HCT116 (cell line): ENCODE results near the gene KCNJ1. TPM values are rescaled to one million over a fixed set of nuclear protein-coding genes. Genes with fewer than 3 reads are reported as not detected.

Experiments
- ATAC-seq: fragments of 200-7000 bp; cut with Tn5 transposase; 2 replicates; pipeline ENCODE4 v1.9.1; 2020; ENCODE audit warnings: mild to moderate bottlenecking, moderate library complexity
- BruUV-seq: library from RNA; stranded (reverse); fragments of 400-500 nt; replicated peaks from 2 replicates; lab custom pipeline; 2021; lab: Mats Ljungman, UMichigan
- CTCF ChIA-PET: fragments of 300-600 bp; sonication (Branson Sonifier 250); formaldehyde crosslinking; loops from one replicate; lab custom pipeline; 2021; ENCODE audit warnings: antibody characterized with exemption; lab: Charles Lee
- POLR2A ChIA-PET: fragments of 300-600, 350-600 bp; sonication (Branson Sonifier 250); formaldehyde crosslinking; loops from one replicate; lab custom pipeline; 2021; ENCODE audit warnings: antibody characterized with exemption; lab: Charles Lee
- RAD21 ChIA-PET, 2 experiments: fragments of 300-600 bp; sonication (Branson Sonifier 250); formaldehyde crosslinking; loops; one replicate each; lab custom pipeline; 2023; ENCODE audit warnings: low total read pairs in 2 of 2; ENCODE audit not compliant: uncharacterized antibody in 2 of 2, unreplicated experiment in 2 of 2, low non-redundant PET in 1 of 2; lab: Charles Lee
- DNase-seq: peaks from one replicate; pipeline ENCODE4 v3.0.0-alpha.2; 2010; ENCODE audit warnings: low read depth, low spot score
- H2AFZ ChIP-seq: fragments of 200-600 bp; shearing (Covaris generic), sonication (generic); 2 replicates; pipeline ENCODE4 v1.6.1; 2017; ENCODE audit warnings: low read depth, mixed run types, mixed read lengths, antibody characterized with exemption, low read length; ENCODE audit not compliant: poor library complexity, severe bottlenecking
- H3K27ac ChIP-seq: 2 replicates; pipeline ENCODE4 v1.5.1; 2012; ENCODE audit warnings: low read depth, low read length
- H3K27me3 ChIP-seq: fragments of 200-600 bp; sonication (generic); 2 replicates; pipeline ENCODE4 v1.6.1; 2016; ENCODE audit warnings: mixed run types, low read length, mixed read lengths; ENCODE audit not compliant: insufficient read depth
- H3K36me3 ChIP-seq, 2 experiments: fragments of 200-500 bp in 1 of 2; fragments of 200-600 bp in 1 of 2; sonication (Bioruptor generic) in 1 of 2; sonication (generic) in 1 of 2; 2 replicates each; pipeline versions ENCODE4 v1.5.1 to v1.6.1; 2014 to 2016; ENCODE audit warnings: low read length in 2 of 2, inconsistent platforms in 1 of 2, mixed read lengths in 1 of 2, mixed run types in 1 of 2; ENCODE audit not compliant: insufficient read depth in 2 of 2, control insufficient read depth in 1 of 2
- H3K4me1 ChIP-seq, 2 experiments: fragments of 200-600 bp in 1 of 2; sonication (generic) in 1 of 2; 2 replicates each; pipeline versions ENCODE4 v1.5.1 to v1.6.1; 2012 to 2017; ENCODE audit warnings: low read length in 2 of 2, inconsistent platforms in 1 of 2, mild to moderate bottlenecking in 1 of 2, mixed read lengths in 1 of 2, mixed run types in 1 of 2, moderate library complexity in 1 of 2; ENCODE audit not compliant: insufficient read depth in 2 of 2, control insufficient read depth in 1 of 2
- H3K4me2 ChIP-seq: fragments of 200-600 bp; sonication (generic); 2 replicates; pipeline ENCODE4 v1.6.1; 2017; ENCODE audit warnings: mixed run types, low read length, mixed read lengths
- H3K4me3 ChIP-seq, 2 experiments: fragments of 200-600 bp in 1 of 2; sonication (generic) in 1 of 2; replicated peaks in 1 of 2; 2 replicates each; pipeline ENCODE4 v1.5.1; 2011 to 2016; ENCODE audit warnings: low read length in 2 of 2, control low read depth in 1 of 2, low read depth in 1 of 2, mild to moderate bottlenecking in 1 of 2, mixed read lengths in 1 of 2, mixed run types in 1 of 2
- H3K79me2 ChIP-seq: fragments of 200-600 bp; sonication (generic); 2 replicates; pipeline ENCODE4 v1.6.1; 2017; ENCODE audit warnings: mild to moderate bottlenecking, mixed run types, low read length, moderate library complexity, mixed read lengths; ENCODE audit not compliant: insufficient read depth
- H3K9ac ChIP-seq: fragments of 200-600 bp; sonication (generic); 2 replicates; pipeline ENCODE4 v1.6.1; 2016; ENCODE audit warnings: low read length, mixed read lengths
- H3K9me2 ChIP-seq: fragments of 200-600 bp; sonication (generic), shearing (Covaris generic); 2 replicates; pipeline ENCODE4 v1.6.1; 2017; ENCODE audit warnings: mixed run types, mild to moderate bottlenecking, moderate library complexity; ENCODE audit not compliant: insufficient read depth
- H3K9me3 ChIP-seq, 2 experiments: fragments of 200-500 bp in 1 of 2; fragments of 200-600 bp in 1 of 2; sonication (Bioruptor generic) in 1 of 2; sonication (generic) in 1 of 2; 2 replicates each; pipeline ENCODE4 v1.6.1; 2014 to 2017; ENCODE audit warnings: low read length in 2 of 2, mixed read lengths in 2 of 2, inconsistent platforms in 1 of 2, low read depth in 1 of 2, mild to moderate bottlenecking in 1 of 2, mixed run types in 1 of 2, moderate library complexity in 1 of 2; ENCODE audit not compliant: control insufficient read depth in 1 of 2, insufficient read depth in 1 of 2
- H4K20me1 ChIP-seq: fragments of 200-600 bp; sonication (generic), shearing (Covaris generic); 2 replicates; pipeline ENCODE4 v1.6.1; 2017; ENCODE audit warnings: mixed run types, mild to moderate bottlenecking, moderate library complexity; ENCODE audit not compliant: insufficient read depth
- CBX3 ChIP-seq: IDR thresholded peaks from 2 replicates; pipeline ENCODE4 v1.6.1; 2012; ENCODE audit warnings: low read depth
- JUND ChIP-seq: IDR thresholded peaks from 2 replicates; pipeline ENCODE4 v1.6.1; 2012
- POLR2AphosphoS5 ChIP-seq: IDR thresholded peaks from 2 replicates; pipeline ENCODE4 v1.6.1; 2011; ENCODE audit warnings: mild to moderate bottlenecking, low read depth, low read length, moderate library complexity
- RAD21 ChIP-seq: IDR thresholded peaks from 2 replicates; pipeline ENCODE4 v1.6.1; 2012; ENCODE audit warnings: low read depth, mild to moderate bottlenecking
- intact Hi-C: fragments of 100-400 bp; cut with micrococcal nuclease; formaldehyde crosslinking; loops from 2 replicates; pipeline ENCODE4 v1.10.0; 2022
- total RNA-seq: library from RNA; stranded (reverse); gene quantifications from one replicate; pipeline ENCODE4 v1.2.1, GENCODE V29; 2021; ENCODE audit not compliant: unreplicated experiment
- TF ChIP-seq, protein P1 (sequence below), 3 experiments: fragments of 200-600 bp in 1 of 3; sonication (generic) in 1 of 3; IDR thresholded peaks in 2 of 3; conservative IDR thresholded peaks in 1 of 3; 2 replicates each; pipeline ENCODE4 v1.5.1; 2012 to 2017; ENCODE audit warnings: low read depth in 2 of 3, low read length in 2 of 3, antibody characterized with exemption in 1 of 3, borderline replicate concordance in 1 of 3, control low read depth in 1 of 3, mild to moderate bottlenecking in 1 of 3, mixed read lengths in 1 of 3, mixed run types in 1 of 3, moderate library complexity in 1 of 3; ENCODE audit not compliant: insufficient read depth in 1 of 3

KCNJ1 gene
- total RNA-seq, 1 experiment from 2014 or later, result 0.15 TPM

DNA sequence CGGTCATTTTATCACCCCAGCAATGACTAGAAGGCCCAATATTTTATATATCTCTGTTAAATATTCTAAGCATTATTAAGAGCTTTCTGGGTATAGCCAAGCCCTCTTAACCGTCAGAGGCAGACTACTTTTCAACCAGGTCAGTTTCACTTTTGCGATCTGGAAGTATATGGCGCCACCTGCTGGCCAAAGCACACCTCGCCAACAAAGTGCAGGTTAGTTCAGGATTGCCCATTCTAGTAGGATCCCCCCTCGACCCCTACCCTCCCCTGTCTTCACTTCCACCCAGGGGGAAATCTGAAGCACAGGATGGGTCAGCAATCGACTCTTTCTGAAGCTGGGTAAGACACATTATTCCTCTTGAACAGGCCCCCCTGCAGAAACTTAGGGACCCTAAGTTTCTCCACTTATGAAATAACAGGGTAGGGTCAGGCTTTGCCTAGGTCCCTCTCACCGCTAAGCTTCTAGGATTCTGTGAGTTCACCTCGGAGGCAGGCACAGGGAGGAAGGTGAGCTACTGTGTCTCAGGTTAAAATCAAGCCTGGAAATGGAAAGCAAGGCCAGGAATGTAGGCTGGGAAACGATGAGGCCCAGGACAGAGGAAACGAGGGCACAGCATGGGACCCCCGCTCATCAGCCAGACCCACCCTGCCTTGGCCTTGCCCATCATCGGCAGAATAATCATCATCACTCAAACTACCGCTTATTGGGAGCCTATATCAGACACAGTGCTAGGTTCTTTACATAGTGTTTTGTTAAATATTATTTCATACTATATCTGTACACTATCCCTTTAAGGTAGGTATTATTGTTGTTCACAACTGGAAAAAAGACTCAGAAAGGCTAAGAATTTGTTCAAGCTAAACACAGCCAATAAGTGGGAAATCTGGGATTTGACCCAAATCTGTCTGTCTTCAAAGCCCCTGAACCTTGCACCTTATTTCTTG is 35.6 kb downstream of the KCNJ1 start:
- no peaks in the 10 kb centered on the region for H3K9me3 ChIP-seq
- POLR2A ChIA-PET, result no interaction called here
- H3K9me2 ChIP-seq, result no peaks in the 10 kb centered on the region
- no peaks in the 10 kb centered on the region; the same call in 1 of the 2 replicates for H3K27me3 ChIP-seq
- H3K9ac ChIP-seq, result no peak overlapping the region
- CTCF ChIA-PET, result interaction anchor here (0.6 to 2.8 kb wide), 24 partner anchors 11 to 800 kb away, joined by 3 to 24 read pairs (median 3); no protein-coding TSS in a partner anchor
- peak overlapping the region; percentile 29 for H3K4me2 ChIP-seq
- no peak overlapping the region for H3K4me3 ChIP-seq
- BruUV-seq, result no TSS peak
- no peak overlapping the region for H3K27ac ChIP-seq
- H3K36me3 ChIP-seq, result no peaks in the 10 kb centered on the region
- no peaks in the 10 kb centered on the region for H3K4me1 ChIP-seq
- H4K20me1 ChIP-seq, result no peaks in the 10 kb centered on the region
- intact Hi-C loops, result loop anchor here (1.0 to 5.0 kb wide), 5 partner anchors 199 to 800 kb away; no protein-coding TSS in a partner anchor
- TF ChIP-seq CBX3, result no peak
- TF ChIP-seq, protein P1, sequence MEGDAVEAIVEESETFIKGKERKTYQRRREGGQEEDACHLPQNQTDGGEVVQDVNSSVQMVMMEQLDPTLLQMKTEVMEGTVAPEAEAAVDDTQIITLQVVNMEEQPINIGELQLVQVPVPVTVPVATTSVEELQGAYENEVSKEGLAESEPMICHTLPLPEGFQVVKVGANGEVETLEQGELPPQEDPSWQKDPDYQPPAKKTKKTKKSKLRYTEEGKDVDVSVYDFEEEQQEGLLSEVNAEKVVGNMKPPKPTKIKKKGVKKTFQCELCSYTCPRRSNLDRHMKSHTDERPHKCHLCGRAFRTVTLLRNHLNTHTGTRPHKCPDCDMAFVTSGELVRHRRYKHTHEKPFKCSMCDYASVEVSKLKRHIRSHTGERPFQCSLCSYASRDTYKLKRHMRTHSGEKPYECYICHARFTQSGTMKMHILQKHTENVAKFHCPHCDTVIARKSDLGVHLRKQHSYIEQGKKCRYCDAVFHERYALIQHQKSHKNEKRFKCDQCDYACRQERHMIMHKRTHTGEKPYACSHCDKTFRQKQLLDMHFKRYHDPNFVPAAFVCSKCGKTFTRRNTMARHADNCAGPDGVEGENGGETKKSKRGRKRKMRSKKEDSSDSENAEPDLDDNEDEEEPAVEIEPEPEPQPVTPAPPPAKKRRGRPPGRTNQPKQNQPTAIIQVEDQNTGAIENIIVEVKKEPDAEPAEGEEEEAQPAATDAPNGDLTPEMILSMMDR (IDR thresholded peaks at IDR 0.05 in 2 of 3, conservative IDR thresholded peaks at IDR 0.05 in 1 of 3; ENCODE audit: borderline replicate concordance in 1 of 3, insufficient read depth in 1 of 3, low read depth in 2 of 3, low read length in 2 of 3), result peak; percentile 80 to 87 (median 86)
- no peak for TF ChIP-seq JUND
- peak; percentile 90 for TF ChIP-seq RAD21
- TF ChIP-seq POLR2AphosphoS5, result no peak
- ATAC-seq (peak; percentile 95), DNase-seq (peak; percentile 68)
- no peaks in the 10 kb centered on the region for H3K79me2 ChIP-seq
- no peak overlapping the region for H2AFZ ChIP-seq
- RAD21 ChIA-PET, result interaction anchor here (0.9 to 1.1 kb wide), 4 partner anchors 55 to 674 kb away, joined by 3 to 5 read pairs (median 4); no protein-coding TSS in a partner anchor
